Nephron (organoid): Measurements from ENCODE around the gene COL28A1.
"Not testable (repeated sequence)": the region's sequence is repeated elsewhere in the genome, so short reads cannot be mapped to it uniquely, and the experiment has no call there.

Experiments used
- H3K27ac Mint-ChIP-seq, 3 experiments: 2 replicates each; pipeline ENCODE4 v1.8.0; 2020; ENCODE audit warnings: mixed read lengths in 3 of 3, mild to moderate bottlenecking in 2 of 3, moderate library complexity in 1 of 3
- H3K27me3 Mint-ChIP-seq: 2 replicates; pipeline ENCODE4 v1.8.0; 2021; ENCODE audit warnings: low read depth, mild to moderate bottlenecking, moderate library complexity, mixed read lengths
- H3K36me3 Mint-ChIP-seq: 2 replicates; pipeline ENCODE4 v1.8.0; 2020; ENCODE audit warnings: low read depth, mixed read lengths
- H3K4me1 Mint-ChIP-seq: 2 replicates; pipeline ENCODE4 v1.8.0; 2020; ENCODE audit warnings: mixed read lengths
- H3K4me3 Mint-ChIP-seq, 3 experiments: 2 replicates each; pipeline ENCODE4 v1.8.0; 2020; ENCODE audit warnings: mild to moderate bottlenecking in 3 of 3, mixed read lengths in 3 of 3, moderate library complexity in 2 of 3
- H3K9me3 Mint-ChIP-seq: 2 replicates; pipeline ENCODE4 v1.8.0; 2020; ENCODE audit warnings: mixed read lengths
- TF ChIP-seq, protein P1 (sequence below), 3 experiments: fragments of 200-600 bp; sonication (generic); IDR thresholded peaks; one replicate each; pipeline ENCODE4 v1.5.0; 2021; ENCODE audit warnings: antibody characterized with exemption in 3 of 3; ENCODE audit not compliant: unreplicated experiment in 3 of 3

The COL28A1 gene

DNA sequence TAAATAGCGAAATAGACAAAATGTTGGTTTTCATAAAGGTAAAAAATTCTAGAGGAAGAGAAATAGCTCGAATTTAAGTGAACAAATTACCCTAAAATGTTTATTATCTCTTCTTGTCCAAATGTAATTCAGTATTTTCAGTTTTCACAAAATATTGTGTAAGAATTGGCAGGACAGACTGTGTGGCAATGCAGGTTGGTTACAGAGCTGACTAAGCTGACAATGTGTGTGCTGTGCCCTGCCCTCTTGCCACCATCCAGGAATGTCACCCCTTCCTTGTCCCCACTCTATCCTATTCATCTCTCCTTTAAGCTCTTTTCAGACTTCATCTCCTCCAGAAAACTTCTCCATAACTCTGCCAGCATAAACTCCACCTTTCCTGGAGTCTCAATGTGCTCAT lies 46.1 kb downstream of the COL28A1 start:
- Mint-ChIP-seq H3K27ac (peak overlapping the region in 1 of 3 experiments; percentile 1), H3K9me3 (peaks cover 16% of the 10 kb centered on the region)

DNA sequence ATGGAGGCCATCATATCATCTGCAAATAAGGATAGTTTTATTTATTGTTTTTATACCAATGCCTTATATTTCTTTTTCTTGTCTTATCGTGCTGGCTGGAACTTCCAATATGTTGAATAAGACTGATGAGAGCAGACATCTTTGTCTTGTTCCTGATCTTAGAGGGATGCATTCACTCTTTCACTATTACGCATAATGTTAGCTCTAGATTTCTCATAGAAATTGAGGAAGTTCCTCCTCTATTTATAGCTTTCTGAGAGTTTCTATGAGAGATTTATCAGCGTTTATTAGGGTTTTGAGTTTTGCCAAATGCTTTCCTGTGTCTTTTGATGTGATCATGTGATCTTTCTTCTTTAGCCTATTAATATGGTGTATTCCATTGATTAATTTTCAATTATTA lies 49.3 kb downstream of the COL28A1 start:
- no peak overlapping the region for H3K4me3 Mint-ChIP-seq
- TF ChIP-seq, protein P1, sequence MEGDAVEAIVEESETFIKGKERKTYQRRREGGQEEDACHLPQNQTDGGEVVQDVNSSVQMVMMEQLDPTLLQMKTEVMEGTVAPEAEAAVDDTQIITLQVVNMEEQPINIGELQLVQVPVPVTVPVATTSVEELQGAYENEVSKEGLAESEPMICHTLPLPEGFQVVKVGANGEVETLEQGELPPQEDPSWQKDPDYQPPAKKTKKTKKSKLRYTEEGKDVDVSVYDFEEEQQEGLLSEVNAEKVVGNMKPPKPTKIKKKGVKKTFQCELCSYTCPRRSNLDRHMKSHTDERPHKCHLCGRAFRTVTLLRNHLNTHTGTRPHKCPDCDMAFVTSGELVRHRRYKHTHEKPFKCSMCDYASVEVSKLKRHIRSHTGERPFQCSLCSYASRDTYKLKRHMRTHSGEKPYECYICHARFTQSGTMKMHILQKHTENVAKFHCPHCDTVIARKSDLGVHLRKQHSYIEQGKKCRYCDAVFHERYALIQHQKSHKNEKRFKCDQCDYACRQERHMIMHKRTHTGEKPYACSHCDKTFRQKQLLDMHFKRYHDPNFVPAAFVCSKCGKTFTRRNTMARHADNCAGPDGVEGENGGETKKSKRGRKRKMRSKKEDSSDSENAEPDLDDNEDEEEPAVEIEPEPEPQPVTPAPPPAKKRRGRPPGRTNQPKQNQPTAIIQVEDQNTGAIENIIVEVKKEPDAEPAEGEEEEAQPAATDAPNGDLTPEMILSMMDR (IDR thresholded peaks at IDR 0.05; ENCODE audit: unreplicated experiment in 3 of 3) = no peak
- no peaks in the 10 kb centered on the region for H3K27me3 Mint-ChIP-seq
- peaks cover 25% of the 10 kb centered on the region for H3K9me3 Mint-ChIP-seq
- peaks cover 9% of the 10 kb centered on the region for H3K36me3 Mint-ChIP-seq
- H3K27ac Mint-ChIP-seq = no peak overlapping the region
- H3K4me1 Mint-ChIP-seq = peaks cover 17% of the 10 kb centered on the region

More for the DNA sequence above, 46.1 kb downstream of the COL28A1 start:
- TF ChIP-seq, protein P1 (IDR thresholded peaks at IDR 0.05; ENCODE audit: unreplicated experiment in 3 of 3) = no peak
- Mint-ChIP-seq H3K4me3 (no peak overlapping the region), H3K27me3 (no peaks in the 10 kb centered on the region), H3K4me1 (peaks cover 18% of the 10 kb centered on the region), H3K36me3 (peaks cover 8% of the 10 kb centered on the region)

DNA sequence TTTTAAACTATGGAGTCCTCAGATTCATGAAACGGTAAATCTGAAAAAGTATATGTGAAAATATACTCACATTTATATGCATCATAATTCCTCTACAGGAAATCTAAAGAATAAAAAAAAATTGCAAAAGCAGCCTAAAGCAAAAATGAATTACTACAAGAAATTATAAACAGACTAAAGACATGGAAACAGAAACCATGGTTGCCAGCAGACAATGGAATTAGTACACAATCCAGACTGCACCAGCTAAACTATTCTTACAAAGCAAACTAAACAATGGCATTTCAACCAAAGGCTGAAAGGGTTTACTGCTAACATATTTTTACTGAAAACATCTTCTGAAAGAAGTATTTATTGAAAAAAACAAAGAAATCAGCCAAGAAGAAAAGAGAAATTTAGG lies 51.6 kb downstream of the COL28A1 start:
- Mint-ChIP-seq H3K36me3 (peaks cover 9% of the 10 kb centered on the region), H3K9me3 (peaks cover 25% of the 10 kb centered on the region), H3K4me1 (no peaks in the 10 kb centered on the region), H3K27ac (no peak overlapping the region), H3K27me3 (no peaks in the 10 kb centered on the region), H3K4me3 (no peak overlapping the region)
- TF ChIP-seq, protein P1 (IDR thresholded peaks at IDR 0.05; ENCODE audit: unreplicated experiment in 3 of 3) = no peak

DNA sequence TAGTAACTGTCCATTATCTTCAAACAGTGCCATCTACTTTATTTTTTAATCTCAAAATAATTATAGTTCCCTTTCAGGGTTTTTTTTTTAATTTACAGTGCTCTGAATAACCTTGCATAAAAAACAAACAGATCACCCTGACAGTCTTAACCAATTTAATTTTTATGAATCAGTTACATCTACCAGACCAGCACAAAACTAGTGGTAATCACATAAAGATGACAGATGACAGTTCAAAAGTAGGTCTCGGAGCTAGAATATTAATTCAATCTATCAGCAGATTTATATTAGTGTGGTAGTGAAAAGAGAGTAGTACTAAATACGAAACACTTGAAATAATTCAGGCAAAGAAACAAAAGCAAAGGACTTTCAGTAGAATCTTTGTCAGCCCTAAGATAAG lies 53.9 kb downstream of the COL28A1 start:
- Mint-ChIP-seq H3K27me3 (no peaks in the 10 kb centered on the region), H3K4me1 (no peaks in the 10 kb centered on the region), H3K9me3 (peaks cover 24% of the 10 kb centered on the region), H3K36me3 (peaks cover 7% of the 10 kb centered on the region), H3K4me3 (no peak overlapping the region), H3K27ac (no peak overlapping the region)
- TF ChIP-seq, protein P1 (IDR thresholded peaks at IDR 0.05; ENCODE audit: unreplicated experiment in 3 of 3) = no peak

DNA sequence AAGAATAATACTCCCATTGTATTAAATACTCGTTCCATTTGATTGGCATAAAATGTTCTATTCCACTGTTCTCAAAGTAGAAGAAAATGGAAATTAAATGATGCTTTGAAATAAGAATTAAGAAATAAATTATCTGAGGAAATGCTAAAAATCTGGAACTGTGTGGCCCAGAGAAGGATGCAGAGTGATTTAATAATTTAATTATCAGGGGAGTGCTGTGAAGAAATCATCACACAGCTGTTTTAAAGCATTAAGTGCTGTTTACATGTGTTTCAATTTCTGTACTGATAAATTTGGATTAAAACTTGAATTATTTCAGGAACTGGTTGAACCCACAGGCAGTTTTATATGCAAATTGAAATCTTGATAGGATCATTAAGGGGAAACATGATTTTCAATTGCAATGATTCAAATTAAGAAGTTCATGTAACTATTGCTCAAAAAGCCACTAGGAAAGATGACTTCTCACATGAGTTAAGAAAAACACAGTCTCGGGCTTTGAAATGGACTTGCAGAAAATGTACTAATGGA lies 56.3 kb downstream of the COL28A1 start:
- Mint-ChIP-seq H3K9me3 (peaks cover 11% of the 10 kb centered on the region), H3K27ac (no peak overlapping the region)

DNA sequence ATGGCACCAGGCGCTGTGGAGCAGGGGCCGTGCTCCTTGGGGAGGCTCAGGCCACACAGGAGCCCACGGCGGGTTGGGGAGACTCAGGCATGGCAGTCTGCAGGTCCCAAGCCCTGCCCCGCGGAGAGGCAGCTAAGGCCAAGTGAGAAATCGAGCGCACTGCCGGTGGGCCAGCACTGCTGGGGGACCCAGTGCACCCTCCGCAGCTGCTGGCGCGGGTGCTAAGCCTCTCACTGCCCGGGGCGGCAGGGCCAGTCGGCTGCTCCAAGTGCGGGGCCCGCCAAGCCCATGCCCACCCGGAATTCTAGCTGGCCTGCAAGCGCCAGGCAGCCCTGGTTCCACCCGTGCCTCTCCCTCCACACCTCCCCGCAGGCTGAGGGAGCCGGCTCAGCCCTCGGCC lies 57.1 kb downstream of the COL28A1 start:
- no peaks in the 10 kb centered on the region for H3K36me3 Mint-ChIP-seq
- H3K9me3 Mint-ChIP-seq = peaks cover 6% of the 10 kb centered on the region
- H3K4me3 Mint-ChIP-seq = no peak overlapping the region
- no peaks in the 10 kb centered on the region for H3K4me1 Mint-ChIP-seq
- TF ChIP-seq, protein P1 (IDR thresholded peaks at IDR 0.05; ENCODE audit: unreplicated experiment in 3 of 3) = no peak
- no peak overlapping the region for H3K27ac Mint-ChIP-seq
- no peaks in the 10 kb centered on the region for H3K27me3 Mint-ChIP-seq

More for the DNA sequence above, 56.3 kb downstream of the COL28A1 start:
- Mint-ChIP-seq H3K36me3 (no peaks in the 10 kb centered on the region), H3K4me1 (no peaks in the 10 kb centered on the region), H3K4me3 (no peak overlapping the region), H3K27me3 (no peaks in the 10 kb centered on the region)
- TF ChIP-seq, protein P1 (IDR thresholded peaks at IDR 0.05; ENCODE audit: unreplicated experiment in 3 of 3) = no peak

DNA sequence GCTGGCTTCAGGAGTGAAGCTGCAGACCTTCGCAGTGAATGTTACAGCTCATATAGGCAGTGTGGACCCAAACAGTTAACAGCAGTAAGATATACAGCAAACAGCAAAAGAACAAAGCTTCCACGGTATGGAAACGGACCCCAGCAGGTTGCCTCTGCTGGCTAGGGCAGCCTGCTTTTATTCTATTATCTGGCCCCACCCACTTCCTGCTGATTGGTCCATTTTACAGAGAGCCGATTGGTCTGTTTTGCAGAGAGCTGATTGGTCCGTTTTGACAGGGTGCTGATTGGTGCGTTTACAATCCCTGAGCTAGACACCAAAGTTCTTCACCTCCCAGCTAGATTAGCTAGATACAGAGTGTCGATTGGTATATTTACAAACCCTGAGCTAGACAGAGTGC lies 58.0 kb downstream of the COL28A1 start:
- not testable (repeated sequence) for H3K4me1 Mint-ChIP-seq, H3K27ac Mint-ChIP-seq, H3K27me3 Mint-ChIP-seq, H3K4me3 Mint-ChIP-seq, H3K36me3 Mint-ChIP-seq
- peaks cover 12% of the 10 kb centered on the region for H3K9me3 Mint-ChIP-seq
